ENCODE results near the gene SPTBN5. TPM values are rescaled to one million over a fixed set of nuclear protein-coding genes. Genes with fewer than 3 reads are reported as not detected.

Gene SPTBN5
- total RNA-seq, 1 experiment from 2014 or later = 0.84 TPM

DNA sequence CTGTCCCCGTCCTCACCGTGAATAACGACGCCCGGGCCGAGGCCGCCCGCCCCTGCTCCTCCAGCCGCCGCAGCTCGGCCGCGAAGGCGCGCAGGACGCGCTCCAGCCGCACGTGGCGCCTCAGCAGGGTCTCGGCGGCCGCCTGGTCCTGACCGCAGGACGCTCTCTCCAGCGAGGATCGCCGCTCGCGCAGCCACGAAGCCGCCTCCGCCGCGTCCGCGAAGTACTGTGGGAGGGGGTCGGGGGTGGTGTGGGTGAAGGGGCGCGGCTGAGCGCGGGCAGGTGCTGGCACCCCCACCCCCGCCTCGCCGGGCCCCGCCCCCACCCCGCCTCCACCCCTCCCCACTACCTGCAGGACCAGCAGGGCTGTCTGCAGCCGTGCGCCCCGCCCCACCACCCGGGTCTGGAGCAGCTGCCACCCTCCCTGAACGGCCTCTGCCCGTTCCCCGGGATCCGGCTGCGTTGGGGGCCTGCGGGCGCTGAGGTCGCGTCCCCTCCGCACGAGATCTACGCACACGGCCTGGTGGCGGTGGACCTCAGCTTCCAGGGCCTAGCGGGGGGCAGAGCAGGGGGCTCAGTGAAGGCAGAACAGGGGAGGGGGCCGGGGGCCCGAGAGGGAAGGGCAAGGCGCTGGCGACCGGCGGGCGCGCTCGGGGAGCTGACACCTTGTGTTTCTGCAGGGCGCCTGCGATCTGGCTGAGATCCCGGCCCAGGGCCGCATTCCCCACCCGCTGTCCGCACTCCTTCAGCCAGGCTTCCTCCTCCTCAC, 11.7 kb downstream of the SPTBN5 start:
- no TSS peak for BruUV-seq (replicated peaks)
- Histone ChIP-seq H3K4me1 (ENCODE audit: insufficient read depth, low read length) (no peaks in the 10 kb centered on the region), H4K20me1 (ENCODE audit: low read length) (no peaks in the 10 kb centered on the region), H2AFZ (ENCODE audit: low read length) (no peak overlapping the region), H3K4me3 (ENCODE audit: low read length) (no peak overlapping the region), H3K36me3 (ENCODE audit: low read depth, low read length) (no peaks in the 10 kb centered on the region), H3K9ac (ENCODE audit: low read length) (no peak overlapping the region), H3K9me3 (ENCODE audit: low read length) (no peaks in the 10 kb centered on the region), H3K27ac (ENCODE audit: low read length) (no peak overlapping the region), H3K79me2 (ENCODE audit: low read length) (no peaks in the 10 kb centered on the region), H3K4me2 (ENCODE audit: low read length) (no peak overlapping the region), H3K27me3 (ENCODE audit: low read length) (no peaks in the 10 kb centered on the region), H3F3A (ENCODE audit: low read length, unreplicated experiment) (no peaks in the 10 kb centered on the region), H3K9me2 (replicated peaks; ENCODE audit: low read length) (no peaks in the 10 kb centered on the region)
- POLR2A ChIA-PET (ENCODE audit: unreplicated experiment) = no interaction called here
- TF ChIP-seq CTCF (conservative IDR thresholded peaks at IDR 0.05; ENCODE audit: low read depth, low read length) (no peak), EZH2phosphoT487 (IDR thresholded peaks at IDR 0.05; ENCODE audit: borderline replicate concordance, low read length) (no peak), EZH2 (IDR thresholded peaks at IDR 0.05; ENCODE audit: low read length, unreplicated experiment) (no peak)
- intact Hi-C loops (cut with micrococcal nuclease) = no loop called here
- DNase-seq (no peak), ATAC-seq (no peak)
- CTCF ChIA-PET = no interaction called here

DNA sequence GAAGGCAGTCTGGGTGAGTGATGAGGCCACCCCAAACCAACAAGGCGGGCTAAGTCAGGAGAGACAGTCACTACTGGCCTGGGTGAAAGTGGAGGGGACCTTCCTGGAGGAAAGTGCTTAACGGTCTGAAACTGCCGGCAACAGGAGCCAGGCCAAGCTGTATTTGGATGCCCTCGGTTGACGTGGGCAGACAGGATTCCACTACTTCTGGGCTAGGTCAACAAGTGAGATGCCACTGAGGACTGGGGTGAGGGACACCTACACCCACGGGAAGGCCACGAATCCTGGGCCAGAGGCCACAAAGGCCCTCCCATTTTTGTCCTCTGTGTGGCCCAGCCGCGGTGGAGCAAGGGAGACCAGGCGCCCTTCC, 12.3 kb downstream of the SPTBN5 start:
- H3K27me3 ChIP-seq (ENCODE audit: low read length) = no peaks in the 10 kb centered on the region
- H3K4me2 ChIP-seq (ENCODE audit: low read length) = no peak overlapping the region
- H3K4me1 ChIP-seq (ENCODE audit: insufficient read depth, low read length) = no peaks in the 10 kb centered on the region
- TF ChIP-seq CTCF (conservative IDR thresholded peaks at IDR 0.05; ENCODE audit: low read depth, low read length) (no peak), EZH2phosphoT487 (IDR thresholded peaks at IDR 0.05; ENCODE audit: borderline replicate concordance, low read length) (no peak), EZH2 (IDR thresholded peaks at IDR 0.05; ENCODE audit: low read length, unreplicated experiment) (no peak)
- no peaks in the 10 kb centered on the region for H3K9me2 ChIP-seq (replicated peaks; ENCODE audit: low read length)
- H4K20me1 ChIP-seq (ENCODE audit: low read length) = no peaks in the 10 kb centered on the region
- no peak for DNase-seq
- intact Hi-C loops (cut with micrococcal nuclease) = no loop called here
- no peaks in the 10 kb centered on the region for H3K79me2 ChIP-seq (ENCODE audit: low read length)
- ATAC-seq = no peak
- POLR2A ChIA-PET (ENCODE audit: unreplicated experiment) = no interaction called here
- H3K36me3 ChIP-seq (ENCODE audit: low read depth, low read length) = no peaks in the 10 kb centered on the region
- no TSS peak for BruUV-seq (replicated peaks)
- H2AFZ ChIP-seq (ENCODE audit: low read length) = no peak overlapping the region
- H3K9me3 ChIP-seq (ENCODE audit: low read length) = no peaks in the 10 kb centered on the region
- H3K9ac ChIP-seq (ENCODE audit: low read length) = no peak overlapping the region
- H3F3A ChIP-seq (ENCODE audit: low read length, unreplicated experiment) = no peaks in the 10 kb centered on the region
- H3K4me3 ChIP-seq (ENCODE audit: low read length) = no peak overlapping the region
- H3K27ac ChIP-seq (ENCODE audit: low read length) = no peak overlapping the region
- CTCF ChIA-PET = no interaction called here

DNA sequence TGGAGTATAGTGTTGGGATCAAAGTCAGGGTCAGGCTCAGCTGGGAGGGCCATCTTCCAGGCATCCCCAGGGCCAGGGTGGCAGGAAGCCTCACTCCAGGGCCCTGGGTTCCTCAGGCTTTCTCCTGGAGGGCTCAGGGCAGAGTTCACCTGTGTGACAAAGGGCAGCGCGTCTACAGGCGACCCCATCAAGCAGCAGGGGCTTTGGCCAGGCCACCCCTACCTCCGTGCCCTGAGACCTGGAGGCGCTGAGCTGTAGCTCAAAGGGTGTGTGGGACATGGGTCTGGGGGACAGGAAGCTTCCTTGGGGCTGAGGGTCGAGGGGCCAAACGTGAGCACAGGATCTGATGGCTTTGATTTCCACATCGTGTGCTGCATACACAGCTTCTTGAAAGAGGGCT, 12.8 kb downstream of the SPTBN5 start:
- Histone ChIP-seq H3F3A (ENCODE audit: low read length, unreplicated experiment) (no peaks in the 10 kb centered on the region), H3K27ac (ENCODE audit: low read length) (no peak overlapping the region), H3K36me3 (ENCODE audit: low read depth, low read length) (no peaks in the 10 kb centered on the region), H3K9me3 (ENCODE audit: low read length) (no peaks in the 10 kb centered on the region), H3K79me2 (ENCODE audit: low read length) (no peaks in the 10 kb centered on the region), H3K27me3 (ENCODE audit: low read length) (no peaks in the 10 kb centered on the region), H2AFZ (ENCODE audit: low read length) (no peak overlapping the region), H3K4me3 (ENCODE audit: low read length) (no peak overlapping the region), H3K4me2 (ENCODE audit: low read length) (no peak overlapping the region), H3K9ac (ENCODE audit: low read length) (no peak overlapping the region), H3K4me1 (ENCODE audit: insufficient read depth, low read length) (no peaks in the 10 kb centered on the region), H3K9me2 (replicated peaks; ENCODE audit: low read length) (no peaks in the 10 kb centered on the region), H4K20me1 (ENCODE audit: low read length) (no peaks in the 10 kb centered on the region)
- TF ChIP-seq EZH2 (IDR thresholded peaks at IDR 0.05; ENCODE audit: low read length, unreplicated experiment) (no peak), EZH2phosphoT487 (IDR thresholded peaks at IDR 0.05; ENCODE audit: borderline replicate concordance, low read length) (no peak), CTCF (conservative IDR thresholded peaks at IDR 0.05; ENCODE audit: low read depth, low read length) (no peak)
- ATAC-seq (no peak), DNase-seq (no peak)
- POLR2A ChIA-PET (ENCODE audit: unreplicated experiment) = no interaction called here
- BruUV-seq (replicated peaks) = no TSS peak
- intact Hi-C loops (cut with micrococcal nuclease) = no loop called here
- CTCF ChIA-PET = no interaction called here

All from PC-3 (cell line).